Superior temporal gyrus (tissue), 1 donor: Measurements from ENCODE around the gene VSX1.

Source experiments
- DNase-seq: peaks from one replicate; pipeline ENCODE4 v3.0.0-alpha.2; 2016; ENCODE audit errors: extremely low spot score

Gene VSX1

GRCh38 chr20:25081730-25082497 is at the start of gene VSX1:
Gene VSX1, minus strand, starts transcription at chr20:25082141. Its CDS starts 45 bp downstream, at chr20:25082096.
- DNase-seq: no peak

- no peak for DNase-seq
Measured at GRCh38 chr20:25129908-25130307, 48.0 kb upstream of the VSX1 start.

GRCh38 chr20:25129428-25129827 is 47.5 kb upstream of the VSX1 start:
- DNase-seq: no peak

- no peak for DNase-seq
Measured at GRCh38 chr20:25128649-25129048, 46.7 kb upstream of the VSX1 start.

- no peak for DNase-seq
Measured at GRCh38 chr20:25127761-25128537, 46.0 kb upstream of the VSX1 start.

- DNase-seq: no peak
Measured at GRCh38 chr20:25126204-25127029, 44.5 kb upstream of the VSX1 start.

- DNase-seq: no peak
Measured at GRCh38 chr20:25125636-25126035, 43.7 kb upstream of the VSX1 start.

- DNase-seq: no peak
Measured at GRCh38 chr20:25120920-25121319, 39.0 kb upstream of the VSX1 start.

- DNase-seq: no peak
Measured at GRCh38 chr20:25120457-25120856, 38.5 kb upstream of the VSX1 start.

- DNase-seq: no peak
Measured at GRCh38 chr20:25118529-25118928, 36.6 kb upstream of the VSX1 start.

- DNase-seq: no peak
Measured at GRCh38 chr20:25117990-25118389, 36.0 kb upstream of the VSX1 start.

- DNase-seq: no peak
Measured at GRCh38 chr20:25116739-25117458, 35.0 kb upstream of the VSX1 start.

- DNase-seq: no peak
Measured at GRCh38 chr20:25103526-25103925, 21.6 kb upstream of the VSX1 start.

GRCh38 chr20:25100914-25101313 is 19.0 kb upstream of the VSX1 start:
- DNase-seq: no peak

- DNase-seq: no peak
Measured at GRCh38 chr20:25099601-25100140, 17.7 kb upstream of the VSX1 start.

GRCh38 chr20:25097498-25097897 is 15.6 kb upstream of the VSX1 start:
- DNase-seq: no peak

- no peak for DNase-seq
Measured at GRCh38 chr20:25090492-25091429, 8.8 kb upstream of the VSX1 start.

GRCh38 chr20:25089662-25090061 is 7.7 kb upstream of the VSX1 start:
- DNase-seq: no peak

- DNase-seq: no peak
Measured at GRCh38 chr20:25089096-25089495, 7.2 kb upstream of the VSX1 start.

GRCh38 chr20:25088267-25088666 is 6.3 kb upstream of the VSX1 start:
- DNase-seq: no peak
